Measurements from ENCODE around the gene ABT1. TPM values are rescaled to one million over a fixed set of nuclear protein-coding genes. Genes with fewer than 3 reads are reported as not detected.

ABT1 gene
- total RNA-seq, 1 donor from 2014 or later = 27.2 TPM

- intact Hi-C loops (cut with micrococcal nuclease) = no loop called here
Observed at GRCh38 chr6:26600759-26601158, 4.0 kb downstream of the ABT1 start.

GRCh38 chr6:26602262-26602661 is 5.5 kb downstream of the ABT1 start:
- intact Hi-C loops (cut with micrococcal nuclease) = no loop called here

- intact Hi-C loops (cut with micrococcal nuclease) = no loop called here
Observed at GRCh38 chr6:26604026-26604425, 7.3 kb downstream of the ABT1 start.

- intact Hi-C loops (cut with micrococcal nuclease) = no loop called here
Observed at GRCh38 chr6:26604797-26605196, 8.0 kb downstream of the ABT1 start.

DNA sequence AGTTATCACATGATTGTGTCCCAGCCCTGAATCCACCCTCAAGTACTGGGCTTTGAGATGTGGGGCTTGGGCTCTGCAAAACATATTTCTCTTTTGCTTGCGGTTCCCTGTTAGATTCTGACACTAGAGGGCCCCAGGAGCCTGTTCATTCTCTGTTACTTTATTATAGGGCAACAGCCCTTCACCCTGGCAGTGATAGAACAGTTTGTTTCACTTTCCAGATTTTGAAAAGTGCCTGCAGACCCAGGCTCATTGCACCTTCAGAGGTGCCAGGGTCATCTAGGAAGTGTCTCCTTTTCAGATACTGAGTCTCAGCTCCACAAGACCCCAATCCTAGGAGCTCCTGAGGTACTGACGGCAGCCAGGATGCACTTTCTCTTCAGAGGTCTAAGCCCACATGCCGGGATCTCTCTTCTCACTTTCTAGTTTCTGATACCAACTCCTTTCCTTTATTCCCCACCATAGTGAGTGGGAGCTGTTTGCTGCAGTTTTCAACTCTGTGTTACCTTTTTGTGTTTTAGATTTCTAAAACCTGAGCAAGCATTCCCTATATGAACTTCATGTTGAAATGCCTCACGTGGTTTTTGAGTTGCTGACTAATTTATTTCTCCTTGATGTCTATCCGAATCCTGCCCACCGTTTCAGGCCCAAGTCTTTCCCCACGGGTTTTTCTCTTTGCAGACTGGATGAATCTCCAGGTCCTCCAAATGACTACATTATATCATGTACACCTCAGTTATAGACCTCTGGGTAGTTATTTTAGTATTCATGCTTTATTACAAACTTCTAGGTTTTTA is 10.9 kb downstream of the ABT1 start:
- intact Hi-C loops (cut with micrococcal nuclease) = loop anchor here (1.0 kb wide), 2 partner anchors 472 to 520 kb away; no protein-coding TSS in a partner anchor

DNA sequence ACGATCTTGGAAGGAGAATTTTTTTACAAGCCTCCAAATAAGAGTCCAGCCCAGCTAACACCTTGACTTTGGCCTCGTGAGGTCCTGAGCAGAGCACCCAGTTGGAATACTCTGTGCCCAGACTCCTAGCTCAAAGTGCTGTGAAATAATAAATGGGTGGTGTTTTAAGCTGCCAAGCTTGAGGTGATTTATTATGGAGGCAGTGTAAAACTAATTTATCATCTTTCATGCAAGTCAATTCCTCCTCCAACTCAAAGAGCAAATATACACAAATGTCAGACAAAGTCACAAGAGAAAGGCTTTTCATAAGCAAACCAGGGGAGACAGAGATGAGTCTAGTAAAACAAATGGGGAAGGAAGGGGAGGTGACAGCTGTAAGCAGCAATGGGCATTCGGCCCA is 12.7 kb downstream of the ABT1 start:
- intact Hi-C loops (cut with micrococcal nuclease) = no loop called here

- intact Hi-C loops (cut with micrococcal nuclease) = no loop called here
Observed at GRCh38 chr6:26611599-26611998, 14.8 kb downstream of the ABT1 start.

DNA sequence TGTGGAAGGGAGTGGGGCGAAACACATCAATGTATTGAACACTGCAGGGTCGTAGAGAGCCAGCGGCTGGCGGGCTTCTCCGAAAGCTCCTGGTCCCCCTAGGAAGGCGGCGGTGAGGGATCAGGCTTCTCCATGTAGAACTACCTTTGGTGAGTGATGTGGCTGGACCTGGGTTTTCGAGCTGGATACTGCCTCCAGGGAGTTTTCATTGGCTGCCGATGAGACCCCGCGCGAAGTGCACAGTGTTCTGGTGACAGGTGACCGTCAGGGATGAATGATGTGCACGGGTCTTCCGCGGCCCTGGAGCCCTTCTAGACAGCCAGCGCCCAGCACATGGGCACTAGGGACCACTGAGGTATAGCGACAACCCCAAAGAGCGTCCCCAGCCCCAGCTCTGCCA is 16.4 kb downstream of the ABT1 start:
- intact Hi-C loops (cut with micrococcal nuclease) = no loop called here

DNA sequence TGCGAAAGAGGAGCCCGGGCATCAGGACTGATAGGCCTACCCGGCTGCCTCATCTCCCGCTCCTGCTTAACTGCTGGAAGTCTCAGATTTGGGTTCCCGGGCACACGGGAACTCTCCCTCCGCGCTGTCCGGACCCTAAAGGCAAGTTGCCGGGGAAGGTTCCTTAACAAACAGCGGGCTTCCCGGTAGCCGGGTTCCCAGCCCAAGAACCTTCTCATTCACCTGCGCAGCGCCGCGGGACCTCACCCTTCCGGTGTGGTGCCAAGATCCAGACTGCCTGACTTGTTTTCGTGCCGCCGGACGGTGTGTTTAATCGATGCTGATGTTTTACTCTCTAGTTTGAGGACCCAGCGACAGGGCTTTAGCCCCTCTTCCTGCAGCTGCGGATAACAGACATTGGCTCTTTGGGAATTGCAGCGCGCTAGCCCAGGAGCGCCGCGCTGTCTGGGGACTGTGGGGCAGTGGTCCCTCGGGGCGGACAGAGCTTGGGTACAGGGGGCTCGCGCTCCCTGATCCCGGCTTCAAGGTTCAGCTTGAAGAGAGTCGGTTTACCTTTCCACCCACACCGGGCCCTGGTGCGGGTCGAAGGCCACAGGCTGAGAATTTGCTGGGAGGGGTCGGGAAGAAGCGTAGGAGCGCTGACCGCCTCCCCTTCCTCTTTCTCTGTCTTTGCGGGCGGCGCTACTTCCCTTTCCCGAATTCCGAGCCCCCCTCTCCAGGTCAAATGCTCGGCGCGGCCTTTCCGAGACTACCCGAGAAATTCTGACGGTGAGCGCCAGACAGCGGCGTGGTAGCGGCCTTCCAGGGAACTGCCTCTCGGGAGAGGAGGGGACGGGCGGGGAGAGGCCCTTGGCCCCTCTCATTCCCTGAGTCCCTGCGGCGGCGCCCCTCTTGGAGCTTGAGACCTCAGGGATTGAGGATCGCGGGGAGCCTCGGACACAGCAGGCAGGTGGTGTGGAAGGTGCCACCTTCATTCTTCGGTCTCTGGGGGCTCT is 17.2 kb downstream of the ABT1 start:
- intact Hi-C loops (cut with micrococcal nuclease) = no loop called here

GRCh38 chr6:26623339-26623859 is 26.6 kb downstream of the ABT1 start:
- intact Hi-C loops (cut with micrococcal nuclease) = no loop called here

DNA sequence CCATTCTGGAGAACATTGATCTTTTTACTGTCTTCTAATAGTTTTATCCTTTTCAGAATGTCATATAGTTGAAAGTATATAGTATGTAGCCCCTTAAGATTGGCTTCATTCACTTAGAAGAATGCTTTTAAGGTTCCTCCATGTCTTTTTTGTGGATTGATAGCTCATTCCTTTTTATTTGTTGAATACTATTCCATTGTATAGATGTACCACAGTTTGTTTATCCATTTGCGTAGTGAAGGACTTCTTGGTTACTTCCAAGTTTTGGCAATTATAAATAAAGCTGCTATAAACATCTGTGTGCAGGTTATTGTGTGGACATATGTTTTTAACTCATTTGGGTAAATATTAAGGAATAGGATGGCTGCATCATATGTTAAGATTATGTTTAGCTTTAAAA is 27.8 kb downstream of the ABT1 start:
- intact Hi-C loops (cut with micrococcal nuclease) = no loop called here

- intact Hi-C loops (cut with micrococcal nuclease) = no loop called here
Observed at GRCh38 chr6:26627843-26628242, 31.1 kb downstream of the ABT1 start.

DNA sequence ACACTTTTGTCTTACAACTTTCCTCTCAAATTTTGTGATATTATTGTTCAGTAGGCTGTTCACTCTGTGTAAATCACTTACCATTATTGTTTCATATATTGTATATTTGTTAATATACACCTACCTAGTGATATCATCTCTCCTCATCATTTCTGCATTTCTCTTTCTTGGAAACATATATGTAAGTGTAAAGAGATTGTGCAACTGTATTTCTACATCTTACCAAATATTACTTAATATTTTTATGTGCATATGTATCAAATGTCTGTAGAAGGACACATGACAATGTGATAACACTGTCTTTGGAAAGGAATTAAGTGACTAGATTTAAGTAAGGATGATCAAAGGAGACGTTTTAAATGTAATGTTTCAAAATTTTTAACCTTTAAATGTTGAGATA is 32.6 kb downstream of the ABT1 start:
- intact Hi-C loops (cut with micrococcal nuclease) = no loop called here

DNA sequence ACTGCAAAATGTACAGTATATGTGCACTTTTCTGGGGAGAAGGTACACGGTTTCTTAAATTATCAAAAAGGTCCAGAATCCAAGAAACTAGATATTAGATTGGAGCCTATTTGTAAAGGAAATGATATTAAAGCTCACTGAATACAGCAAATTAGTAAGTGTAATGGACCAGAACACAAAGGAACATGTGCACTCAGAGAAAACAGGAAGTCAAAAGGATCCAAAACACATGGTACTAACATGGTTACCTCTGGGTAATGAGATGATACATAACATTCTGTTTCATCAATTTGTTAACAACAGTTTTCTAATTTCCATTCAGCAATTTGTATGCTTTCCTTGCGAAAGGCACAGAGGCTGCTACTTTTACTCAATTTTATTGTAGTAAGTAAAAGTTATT is 44.1 kb downstream of the ABT1 start:
- intact Hi-C loops (cut with micrococcal nuclease) = no loop called here

DNA sequence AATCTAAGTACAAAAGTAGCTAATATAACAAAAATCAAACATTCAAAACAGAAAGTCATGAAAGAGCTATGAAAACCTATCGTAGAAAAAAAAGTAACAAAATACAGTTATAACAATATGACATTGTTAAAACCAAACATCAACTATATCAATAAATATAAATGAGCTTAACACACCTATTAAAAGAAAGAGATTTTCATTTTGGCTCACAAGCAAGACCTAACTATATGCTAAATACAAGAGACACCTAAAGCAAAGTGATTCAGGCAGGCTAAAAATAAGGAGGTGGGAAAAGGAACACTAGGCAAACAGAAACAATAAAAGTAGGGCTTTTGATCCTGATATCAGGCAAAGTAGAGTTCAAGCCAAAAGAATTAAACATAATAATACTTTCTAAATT is 49.3 kb downstream of the ABT1 start:
- intact Hi-C loops (cut with micrococcal nuclease) = no loop called here

Other genes starting within 250 kb of the ABT1 start
- 100 and 107 TPM in 2 replicates for gene BTN3A2, start 231.8 kb upstream of the ABT1 start, total RNA-seq
- 16.7 and 19.1 TPM in 2 replicates for gene BTN2A2, start 213.8 kb upstream of the ABT1 start, total RNA-seq
- 74.9 and 75.7 TPM in 2 replicates for gene BTN3A1, start 194.7 kb upstream of the ABT1 start, total RNA-seq
- 73.0 and 77.3 TPM in 2 replicates for gene BTN3A3, start 156.4 kb upstream of the ABT1 start, total RNA-seq
- 25.5 and 27.4 TPM in 2 replicates for gene BTN2A1, start 139.0 kb upstream of the ABT1 start, total RNA-seq
- not detected in 2 replicates for gene BTN1A1, start 96.7 kb upstream of the ABT1 start, total RNA-seq
- gene HMGN4, start 58.6 kb upstream of the ABT1 start, total RNA-seq = 79.4 and 80.9 TPM in 2 replicates
- gene ZNF322, start 62.8 kb downstream of the ABT1 start, total RNA-seq = 10.7 and 11.7 TPM in 2 replicates

Measured in T-helper 2 cell treated with Interferon-gamma antibody and Interleukin-4, amounts not matched to agents 100 ng/mL and 5 ng/mL, for 36 hours (primary cell).